ENCODE measurements around the gene CIDEB.

CIDEB gene

GRCh38 chr14:24312736-24313507 is 5.1 kb upstream of the CIDEB start:
- DNase-seq, result no peak

GRCh38 chr14:24311837-24312615 is 4.2 kb upstream of the CIDEB start:
- no peak for DNase-seq

- DNase-seq, result peak; percentile 65
Measured at GRCh38 chr14:24310646-24311604, 3.1 kb upstream of the CIDEB start, which contains the start of gene LTB4R. LTB4R (plus strand) TSS chr14:24311502; CDS start chr14:24315652, 4,150 bp downstream.

GRCh38 chr14:24310265-24310645 is 2.5 kb upstream of the CIDEB start:
- no peak for DNase-seq

- DNase-seq, result no peak
Measured at GRCh38 chr14:24309538-24310264, 1.9 kb upstream of the CIDEB start, which contains the start of gene LTB4R2. LTB4R2 (plus strand) TSS chr14:24310140; CDS start chr14:24310665, 525 bp downstream.

GRCh38 chr14:24308342-24309124 is 756 bp upstream of the CIDEB start:
- DNase-seq, result no peak

- no peak for DNase-seq
Measured at GRCh38 chr14:24307156-24307574, 612 bp downstream of the CIDEB start.

GRCh38 chr14:24304019-24304387 is 3.8 kb downstream of the CIDEB start:
- DNase-seq, result no peak

GRCh38 chr14:24300326-24300980 is 7.3 kb downstream of the CIDEB start:
- DNase-seq, result no peak

- DNase-seq, result peak; percentile 94
Measured at GRCh38 chr14:24299255-24300191, 8.3 kb downstream of the CIDEB start, which contains the start of the genes DHRS1 and NOP9. DHRS1 (minus strand) TSS chr14:24299780; CDS start chr14:24299106, 674 bp downstream. NOP9 (plus strand) TSS chr14:24299850; CDS start chr14:24299955, 105 bp downstream.

GRCh38 chr14:24298892-24299254 is 8.9 kb downstream of the CIDEB start:
- no peak for DNase-seq

GRCh38 chr14:24297190-24297964 is 10.4 kb downstream of the CIDEB start:
- DNase-seq, result no peak

GRCh38 chr14:24296341-24297157 is 11.2 kb downstream of the CIDEB start:
- DNase-seq, result peak; percentile 69

GRCh38 chr14:24293525-24293924 is 14.3 kb downstream of the CIDEB start:
- no peak for DNase-seq

GRCh38 chr14:24292118-24292807 is 15.5 kb downstream of the CIDEB start:
- no peak for DNase-seq

GRCh38 chr14:24291446-24292117 is 16.2 kb downstream of the CIDEB start:
- DNase-seq, result no peak

Data from activated CD4-positive, alpha-beta T cell treated with anti-CD3 and anti-CD28 coated beads, Interleukin-2, amount 50 U/mL, for 1 hour (primary cell).